ENCODE measurements around the gene GAS2L1.
"Not testable (repeated sequence)": the region's sequence is repeated elsewhere in the genome, so short reads cannot be mapped to it uniquely, and the experiment has no call there.

Gene GAS2L1

DNA sequence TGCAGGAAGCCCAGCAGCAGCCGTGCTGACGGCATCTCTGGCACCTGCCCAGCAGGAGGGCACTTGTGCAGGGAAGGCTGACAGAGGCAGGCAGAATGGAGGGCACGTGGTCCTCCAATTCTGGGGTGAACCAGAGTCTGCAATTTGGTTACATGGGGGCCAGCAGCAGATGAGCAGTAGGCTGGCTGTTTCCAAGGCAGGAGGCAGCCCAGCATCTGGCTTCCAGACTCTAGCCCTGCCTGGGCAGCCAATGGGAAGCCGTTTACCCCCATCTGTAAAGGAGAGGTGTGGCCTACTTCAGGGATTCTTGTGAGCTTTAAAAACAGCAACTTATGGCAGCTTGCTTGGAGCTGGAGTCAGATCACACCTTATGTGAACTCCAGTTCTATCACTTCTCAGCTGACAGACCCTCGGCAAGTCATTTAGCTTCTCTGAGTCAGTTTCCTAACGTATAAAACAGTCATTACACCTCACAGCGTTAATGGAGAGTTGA is 36.9 kb downstream of the GAS2L1 start:
- no peak for DNase-seq

- DNase-seq, result no peak
Observed at GRCh38 chr22:29344137-29344536, 37.7 kb downstream of the GAS2L1 start.

GRCh38 chr22:29344889-29345288 is 38.4 kb downstream of the GAS2L1 start:
- not testable (repeated sequence) for DNase-seq

GRCh38 chr22:29345932-29346331 is 39.5 kb downstream of the GAS2L1 start:
- no peak for DNase-seq

GRCh38 chr22:29346659-29347058 is 40.2 kb downstream of the GAS2L1 start:
- no peak for DNase-seq

GRCh38 chr22:29348041-29348440 is 41.6 kb downstream of the GAS2L1 start:
- DNase-seq, result no peak

DNA sequence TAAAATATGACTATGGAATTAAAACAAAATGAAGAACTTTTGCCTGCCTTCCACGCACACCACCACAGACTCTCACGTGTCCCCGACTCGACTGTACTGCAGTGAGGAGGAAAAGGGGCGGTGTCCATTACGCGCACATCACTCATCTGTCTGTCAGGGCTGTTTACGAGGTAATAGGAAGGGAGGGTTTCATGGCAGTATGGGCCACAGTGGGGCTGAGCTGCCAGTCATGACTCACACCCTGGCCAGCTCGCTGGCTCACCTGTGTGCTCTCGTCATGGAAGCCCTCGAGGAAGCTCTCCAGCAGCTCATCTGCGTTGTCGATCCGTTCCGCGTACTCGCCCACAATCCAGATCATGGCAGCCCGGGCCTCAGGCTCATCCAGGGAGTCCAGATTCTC is 42.5 kb downstream of the GAS2L1 start:
- DNase-seq, result no peak

DNA sequence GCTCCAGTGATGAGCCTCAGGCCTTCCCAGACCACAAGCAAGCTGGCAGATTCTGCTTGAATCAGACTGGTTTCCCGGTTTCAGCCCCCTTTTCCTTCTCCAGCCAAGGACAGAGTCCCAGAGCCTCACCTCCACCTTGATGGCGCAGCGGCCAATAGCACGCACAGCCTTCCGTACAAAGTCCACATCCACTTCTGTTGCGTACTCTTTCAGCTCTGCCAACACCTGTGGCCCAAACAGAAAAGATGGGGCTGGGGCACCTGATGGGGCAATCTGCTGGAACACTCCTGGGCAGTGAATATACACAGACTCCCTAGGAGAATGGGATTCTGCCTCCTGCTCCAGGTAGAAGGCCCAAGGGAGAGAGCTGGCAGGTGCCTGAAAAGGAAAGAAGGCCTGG is 44.6 kb downstream of the GAS2L1 start:
- no peak for DNase-seq

GRCh38 chr22:29351891-29352290 is 45.4 kb downstream of the GAS2L1 start:
- DNase-seq, result no peak

DNA sequence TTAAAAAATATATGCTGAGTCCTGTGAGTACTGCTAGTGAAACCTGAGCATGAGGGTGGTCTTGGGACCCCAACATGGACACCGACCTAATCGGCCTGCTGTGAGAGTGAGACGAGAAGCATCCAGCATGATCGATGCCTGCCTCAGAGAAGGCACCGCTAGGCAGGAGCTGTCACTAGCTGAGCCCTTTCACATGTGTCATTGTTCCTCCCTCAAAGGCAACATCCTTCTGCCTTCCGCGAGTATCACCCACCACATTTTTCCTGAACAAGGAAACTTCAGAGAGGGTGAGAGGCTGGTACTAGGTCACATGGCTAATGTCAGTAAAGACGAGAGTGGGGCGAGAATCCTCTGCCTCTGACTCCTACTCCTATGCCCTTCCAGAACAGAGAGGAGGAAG is 46.3 kb downstream of the GAS2L1 start:
- no peak for DNase-seq

- DNase-seq, result no peak
Observed at GRCh38 chr22:29353286-29353685, 46.8 kb downstream of the GAS2L1 start.

- no peak for DNase-seq
Observed at GRCh38 chr22:29353860-29354259, 47.4 kb downstream of the GAS2L1 start.

- not testable (repeated sequence) for DNase-seq
Observed at GRCh38 chr22:29357193-29357890, 50.9 kb downstream of the GAS2L1 start.

DNA sequence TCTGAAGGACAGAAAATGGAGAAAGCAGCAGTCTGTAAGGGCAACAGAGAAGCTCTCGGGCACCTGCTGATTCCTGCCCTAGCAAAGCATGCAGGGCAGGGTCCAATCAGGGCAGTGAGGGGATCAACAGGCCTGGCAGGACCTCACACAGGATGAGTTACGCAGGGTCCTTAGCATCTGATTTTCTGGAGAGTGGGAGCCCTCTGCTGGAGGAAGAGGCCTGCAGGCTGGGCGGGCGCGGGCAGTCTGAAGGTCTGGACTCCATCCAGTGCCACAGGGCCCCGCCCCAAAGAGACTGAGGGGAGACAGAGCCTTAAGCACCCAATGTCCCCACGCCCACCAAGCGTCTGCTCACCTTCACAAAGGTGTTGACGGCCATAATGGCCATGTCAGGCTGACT is 53.0 kb downstream of the GAS2L1 start:
- no peak for DNase-seq

Data from MV-4-11 (cell line).